Coronary artery (tissue), 2 donors: ENCODE measurements around the gene NTN3.
A peak's percentile ranks its signal among the peaks of the same experiment; 100 is the strongest.

Experiments used
- DNase-seq: peaks from one replicate; pipeline ENCODE4 v3.0.0-alpha.2; 2017; ENCODE audit warnings: low spot score
- H3K27ac ChIP-seq, 2 donors: fragments of 200-600 bp; sonication (generic); one replicate each; pipeline ENCODE4 v1.5.1; 2016 to 2019
- H3K4me3 ChIP-seq: fragments of 200-600 bp; sonication (generic); 2 replicates; pipeline ENCODE4 v1.5.1; 2016; ENCODE audit warnings: mild to moderate bottlenecking, moderate library complexity
- CTCF ChIP-seq: fragments of 200-600 bp; sonication (generic); IDR thresholded peaks from one replicate; pipeline ENCODE4 v1.5.1; 2019; ENCODE audit warnings: antibody characterized with exemption

The NTN3 gene

GRCh38 chr16:2517954-2518605 is 47.0 kb downstream of the NTN3 start:
- Histone ChIP-seq H3K27ac (peak overlapping the region in 1 of 2 donors; percentile 95), H3K4me3 (peak overlapping the region; percentile 4)
- TF ChIP-seq CTCF, result no peak
- DNase-seq, result no peak

DNA sequence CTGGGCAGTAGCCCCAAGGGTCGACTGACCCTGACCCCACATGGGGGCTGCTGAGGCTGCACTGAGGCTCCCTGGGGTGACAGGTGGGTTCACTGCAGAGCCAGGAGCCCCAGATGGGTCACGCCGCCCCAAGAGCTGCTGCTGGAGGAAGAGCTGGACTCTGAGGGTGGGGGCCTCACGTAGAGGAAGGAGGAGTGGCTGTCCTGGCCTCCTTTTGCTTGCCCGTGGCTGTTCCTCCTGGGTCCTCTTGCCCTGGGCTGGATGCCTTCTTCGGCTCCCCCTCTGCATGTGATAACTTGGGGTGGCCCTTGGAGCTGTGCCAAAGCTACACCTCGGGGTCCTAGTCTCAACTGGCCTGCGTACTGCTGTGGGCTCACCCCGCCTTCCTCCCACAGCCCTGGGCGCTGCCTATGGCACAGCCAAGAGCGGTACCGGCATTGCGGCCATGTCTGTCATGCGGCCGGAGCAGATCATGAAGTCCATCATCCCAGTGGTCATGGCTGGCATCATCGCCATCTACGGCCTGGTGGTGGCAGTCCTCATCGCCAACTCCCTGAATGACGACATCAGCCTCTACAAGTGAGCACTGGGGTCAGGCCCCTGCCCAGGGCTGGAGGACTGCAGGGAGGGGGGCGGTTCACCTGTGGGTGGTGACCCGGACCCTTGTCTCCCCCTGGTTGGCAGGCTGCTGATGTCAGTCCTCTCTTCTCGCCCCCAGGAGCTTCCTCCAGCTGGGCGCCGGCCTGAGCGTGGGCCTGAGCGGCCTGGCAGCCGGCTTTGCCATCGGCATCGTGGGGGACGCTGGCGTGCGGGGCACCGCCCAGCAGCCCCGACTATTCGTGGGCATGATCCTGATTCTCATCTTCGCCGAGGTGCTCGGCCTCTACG is 48.0 kb downstream of the NTN3 start:
- no peak for TF ChIP-seq CTCF
- peak overlapping the region; percentile 65 to 95 for H3K27ac ChIP-seq
- H3K4me3 ChIP-seq, result peak overlapping the region; percentile 91
- DNase-seq, result no peak

DNA sequence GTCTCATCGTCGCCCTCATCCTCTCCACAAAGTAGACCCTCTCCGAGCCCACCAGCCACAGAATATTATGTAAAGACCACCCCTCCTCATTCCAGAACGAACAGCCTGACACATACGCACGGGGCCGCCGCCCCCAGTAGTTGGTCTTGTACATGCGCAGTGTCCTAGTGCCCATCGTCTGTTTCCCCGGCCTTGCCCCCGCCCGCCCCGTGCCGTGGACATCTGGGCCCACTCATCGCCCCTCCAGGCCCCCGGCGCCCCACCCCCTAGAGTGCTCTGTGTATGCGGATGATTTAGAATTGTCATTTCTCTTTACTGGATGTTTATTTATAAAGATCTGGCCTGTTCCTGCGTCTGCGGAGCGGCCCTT is 48.6 kb downstream of the NTN3 start:
- TF ChIP-seq CTCF, result no peak
- H3K27ac ChIP-seq, result peak overlapping the region; percentile 65 to 95
- DNase-seq, result no peak
- peak overlapping the region; percentile 91 for H3K4me3 ChIP-seq

DNA sequence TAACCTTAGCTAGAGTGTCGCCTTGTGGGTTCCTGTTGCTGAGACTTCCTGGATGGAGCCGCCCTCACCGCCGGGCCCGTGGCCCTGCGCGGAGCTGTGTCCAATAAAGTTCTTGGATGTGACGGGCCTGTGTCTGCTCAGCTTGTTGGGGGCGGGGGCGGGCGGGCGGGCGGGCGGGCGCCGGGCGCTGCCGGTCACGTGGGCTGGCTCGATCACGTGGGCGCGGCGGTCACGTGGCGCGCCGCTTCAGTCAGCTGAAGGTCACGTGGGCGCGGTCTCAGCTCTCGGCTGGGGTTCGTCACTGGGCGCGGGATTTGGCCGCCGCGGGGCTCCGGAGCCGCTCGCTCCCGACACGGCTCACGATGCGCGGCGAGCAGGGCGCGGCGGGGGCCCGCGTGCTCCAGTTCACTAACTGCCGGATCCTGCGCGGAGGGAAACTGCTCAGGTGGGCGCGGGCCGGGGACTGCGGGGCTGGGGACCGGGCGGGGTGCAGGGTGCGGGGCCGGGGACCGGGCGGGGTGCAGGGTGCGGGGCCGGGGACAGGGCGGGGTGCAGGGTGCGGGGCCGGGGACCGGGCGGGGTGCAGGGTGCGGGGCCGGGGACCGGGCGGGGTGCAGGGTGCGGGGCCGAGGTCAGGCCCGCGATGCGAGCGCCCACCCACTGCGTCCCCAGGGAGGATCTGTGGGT is 49.1 kb downstream of the NTN3 start, which contains the start of gene AMDHD2:
TSS of gene AMDHD2 (plus strand) at position 275 of the 687 bp plus-strand sequence. CDS start at position 363, 88 bp downstream.
- DNase-seq, result peak; percentile 90
- Histone ChIP-seq H3K27ac (peak within 1 kb of the TSS; percentile 65 to 95), H3K4me3 (peak within 1 kb of the TSS; percentile 91)
- TF ChIP-seq CTCF, result no peak

DNA sequence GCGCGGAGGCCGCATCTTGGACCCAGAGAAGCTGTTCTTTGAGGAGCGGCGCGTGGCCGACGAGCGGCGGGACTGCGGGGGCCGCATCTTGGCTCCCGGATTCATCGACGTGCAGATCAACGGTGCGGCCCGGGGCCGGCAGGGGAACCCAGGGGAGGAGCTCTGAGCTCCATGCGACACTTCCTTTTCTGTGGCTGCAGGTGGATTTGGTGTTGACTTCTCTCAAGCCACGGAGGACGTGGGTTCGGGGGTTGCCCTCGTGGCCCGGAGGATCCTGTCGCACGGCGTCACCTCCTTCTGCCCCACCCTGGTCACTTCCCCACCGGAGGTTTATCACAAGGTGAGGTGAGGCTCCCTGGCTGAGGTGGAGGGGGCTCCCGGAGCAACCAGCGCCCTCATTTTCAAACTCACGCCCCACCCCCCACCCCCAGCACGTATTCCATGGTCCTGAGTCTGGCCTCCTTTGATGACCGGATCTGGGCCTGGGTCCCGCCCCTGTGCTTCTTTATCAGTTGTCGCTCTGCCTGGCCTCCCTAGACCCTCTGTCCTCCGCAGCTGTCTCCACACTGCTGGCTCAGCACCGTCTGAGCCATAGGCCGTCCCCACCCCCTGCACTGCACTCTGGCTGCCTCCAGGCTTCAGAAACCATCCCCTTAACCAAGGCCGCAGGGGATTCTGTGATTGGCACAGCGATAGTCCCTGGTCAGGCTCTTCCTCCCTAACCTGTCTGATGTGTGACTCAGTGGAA is 49.9 kb downstream of the NTN3 start:
- peak overlapping the region; percentile 91 for H3K4me3 ChIP-seq

More for the DNA sequence above, 49.9 kb downstream of the NTN3 start:
- no peak for TF ChIP-seq CTCF
- no peak for DNase-seq
- H3K27ac ChIP-seq, result peak overlapping the region; percentile 65 to 95
